Right lobe of liver (tissue), 6 donors: ENCODE measurements around the gene MARK3. TPM values are rescaled to one million over a fixed set of nuclear protein-coding genes. Genes with fewer than 3 reads are reported as not detected.
A peak's percentile ranks its signal among the peaks of the same experiment; 100 is the strongest.

Source experiments
- ATAC-seq, 4 donors: fragments of 200-7000 bp; cut with Tn5 transposase; one replicate each; pipeline ENCODE4 v1.9.1; 2020; ENCODE audit warnings: mild to moderate bottlenecking in 4 of 4, moderate library complexity in 4 of 4
- DNase-seq, 3 donors: peaks; one replicate each; pipeline ENCODE4 v3.0.0-alpha.2; 2020
- H3K27ac ChIP-seq, 3 donors: fragments of 200-600 bp; one replicate each; pipeline ENCODE4 v1.8.0; 2022
- H3K27me3 ChIP-seq, 2 donors: fragments of 200-600 bp; one replicate each; pipeline ENCODE4 v1.8.0; 2022
- H3K36me3 ChIP-seq, 4 donors: fragments of 200-600 bp; sonication (generic) in 1 of 4; one replicate each; pipeline versions ENCODE4 v1.5.1 to v1.8.0; 2017 to 2022; ENCODE audit warnings: control low read depth in 1 of 4
- H3K4me1 ChIP-seq, 4 donors: fragments of 200-600 bp; sonication (generic) in 1 of 4; one replicate each; pipeline versions ENCODE4 v1.5.1 to v1.8.0; 2017 to 2022; ENCODE audit warnings: control low read depth in 1 of 4
- H3K4me3 ChIP-seq, 3 donors: fragments of 200-600 bp; one replicate each; pipeline ENCODE4 v1.8.0; 2022
- H3K9me3 ChIP-seq, 4 donors: fragments of 200-600 bp; sonication (generic) in 1 of 4; one replicate each; pipeline versions ENCODE4 v1.5.1 to v1.8.0; 2017 to 2022; ENCODE audit warnings: control low read depth in 1 of 4
- POLR2A ChIP-seq: fragments of 450-650 bp; IDR thresholded peaks from one replicate; pipeline ENCODE4 v1.6.1; 2017; ENCODE audit warnings: antibody characterized with exemption, mild to moderate bottlenecking
- whole genome bisulfite sequencing: methylation state at CpG from one replicate; pipeline ENCODE4 v1.1.6; 2018; ENCODE audit warnings: low coverage, low lambda C conversion rate; ENCODE audit not compliant: insufficient coverage; ENCODE audit errors: missing lambda C conversion rate; 5-methylcytosine and 5-hydroxymethylcytosine counted together
- intact Hi-C, 2 donors: fragments of 100-400 bp; cut with DNase I; formaldehyde crosslinking; loops; one replicate each; pipeline versions ENCODE4 v1.11.2 to v1.14.1; 2022
- total RNA-seq, 6 experiments: library from RNA; depleted of rRNA in 2 of 6; stranded (reverse); fragments of >200 nt in 2 of 6; fragmentation: NEBNext Ultra II Directional in 3 of 6; extraction: Animal tissue kit (Norgen Biotek cat#: 25700) in 3 of 6; gene quantifications; one replicate each; pipeline versions ENCODE4 v1.1.0 to v1.2.4, GENCODE V29; 2016 to 2023
- TF ChIP-seq, protein P1 (sequence below), 4 donors: fragments of 200-600 bp in 3 of 4; fragments of 450-650 bp in 1 of 4; IDR thresholded peaks; one replicate each; pipeline versions ENCODE4 v1.5.1 to v1.8.0; 2016 to 2022; ENCODE audit warnings: antibody characterized with exemption in 4 of 4, mild to moderate bottlenecking in 2 of 4
- donor health status: DM: no; HTN: yes; CAD: no.
- donor health status: DM: no; HTN: no; CAD: no.
- donor health status: DM: no; HTN: no; CAD: no.
- donor health status: DM: no; HTN: yes; CAD: no.
- donor health status: DM: no; HTN: yes; CAD: no.

Gene MARK3
- total RNA-seq, 6 experiments from 2014 or later = 25.5 to 34.3 (median 27.3) TPM

DNA sequence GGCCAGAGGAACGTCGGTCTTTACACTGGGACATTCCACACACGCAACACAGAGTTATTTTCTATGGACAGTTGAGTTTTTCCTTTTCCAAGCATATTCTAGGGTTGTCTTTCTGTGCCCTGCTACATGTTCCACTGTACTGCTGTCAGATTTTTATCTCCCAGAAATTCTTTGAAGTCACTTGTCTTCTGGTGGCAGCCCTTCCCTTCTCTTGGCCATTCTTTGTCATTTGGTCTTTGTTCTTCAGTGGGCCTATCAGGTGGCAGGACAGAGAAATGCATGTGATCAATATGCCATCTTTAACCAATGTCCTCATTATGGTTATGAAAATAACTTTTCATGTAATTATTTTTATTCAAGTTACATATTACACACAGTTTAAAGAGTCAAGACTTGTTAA is 36.3 kb downstream of the MARK3 start:
- H3K4me3 ChIP-seq = no peak overlapping the region
- H3K9me3 ChIP-seq = no peaks in the 10 kb centered on the region
- 92% methylated on average over 3 of the region's 3 CpGs for WGBS
- DNase-seq (no peak), ATAC-seq (no peak)
- H3K4me1 ChIP-seq = no peaks in the 10 kb centered on the region
- H3K27ac ChIP-seq = no peak overlapping the region
- intact Hi-C loops = no loop called here
- H3K27me3 ChIP-seq = no peaks in the 10 kb centered on the region
- TF ChIP-seq, protein P1, sequence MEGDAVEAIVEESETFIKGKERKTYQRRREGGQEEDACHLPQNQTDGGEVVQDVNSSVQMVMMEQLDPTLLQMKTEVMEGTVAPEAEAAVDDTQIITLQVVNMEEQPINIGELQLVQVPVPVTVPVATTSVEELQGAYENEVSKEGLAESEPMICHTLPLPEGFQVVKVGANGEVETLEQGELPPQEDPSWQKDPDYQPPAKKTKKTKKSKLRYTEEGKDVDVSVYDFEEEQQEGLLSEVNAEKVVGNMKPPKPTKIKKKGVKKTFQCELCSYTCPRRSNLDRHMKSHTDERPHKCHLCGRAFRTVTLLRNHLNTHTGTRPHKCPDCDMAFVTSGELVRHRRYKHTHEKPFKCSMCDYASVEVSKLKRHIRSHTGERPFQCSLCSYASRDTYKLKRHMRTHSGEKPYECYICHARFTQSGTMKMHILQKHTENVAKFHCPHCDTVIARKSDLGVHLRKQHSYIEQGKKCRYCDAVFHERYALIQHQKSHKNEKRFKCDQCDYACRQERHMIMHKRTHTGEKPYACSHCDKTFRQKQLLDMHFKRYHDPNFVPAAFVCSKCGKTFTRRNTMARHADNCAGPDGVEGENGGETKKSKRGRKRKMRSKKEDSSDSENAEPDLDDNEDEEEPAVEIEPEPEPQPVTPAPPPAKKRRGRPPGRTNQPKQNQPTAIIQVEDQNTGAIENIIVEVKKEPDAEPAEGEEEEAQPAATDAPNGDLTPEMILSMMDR (IDR thresholded peaks at IDR 0.05) = no peak
- H3K36me3 ChIP-seq = no peaks in the 10 kb centered on the region

DNA sequence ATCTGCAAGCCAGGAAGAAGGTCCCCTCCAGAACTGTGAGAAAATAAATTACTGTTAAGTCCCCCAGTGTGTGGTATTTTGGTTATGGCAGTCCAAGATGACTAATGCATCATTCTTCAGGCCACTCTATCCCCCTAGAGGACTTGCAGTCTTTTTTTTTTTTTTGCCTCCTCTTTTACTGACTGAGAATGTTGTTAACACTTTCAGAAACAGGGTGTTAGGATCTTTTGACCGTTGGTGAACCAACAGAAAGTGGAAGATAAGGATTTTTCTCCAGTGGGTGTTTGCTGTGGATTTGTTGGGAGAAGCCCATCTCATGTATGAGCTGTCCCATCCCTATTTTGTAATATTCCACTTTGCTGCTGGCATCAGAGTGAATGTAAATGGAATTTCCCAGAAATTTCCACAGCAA is 37.8 kb downstream of the MARK3 start:
- TF ChIP-seq POLR2A = no peak
- TF ChIP-seq, protein P1 (IDR thresholded peaks at IDR 0.05) = no peak
- H3K36me3 ChIP-seq = no peaks in the 10 kb centered on the region
- ATAC-seq (no peak), DNase-seq (no peak)
- WGBS = 75% methylated on average over 1 of the region's 1 CpG
- H3K4me1 ChIP-seq = no peaks in the 10 kb centered on the region
- no peak overlapping the region for H3K4me3 ChIP-seq
- H3K27ac ChIP-seq = no peak overlapping the region
- H3K9me3 ChIP-seq = no peaks in the 10 kb centered on the region
- H3K27me3 ChIP-seq = no peaks in the 10 kb centered on the region
- intact Hi-C loops = no loop called here

DNA sequence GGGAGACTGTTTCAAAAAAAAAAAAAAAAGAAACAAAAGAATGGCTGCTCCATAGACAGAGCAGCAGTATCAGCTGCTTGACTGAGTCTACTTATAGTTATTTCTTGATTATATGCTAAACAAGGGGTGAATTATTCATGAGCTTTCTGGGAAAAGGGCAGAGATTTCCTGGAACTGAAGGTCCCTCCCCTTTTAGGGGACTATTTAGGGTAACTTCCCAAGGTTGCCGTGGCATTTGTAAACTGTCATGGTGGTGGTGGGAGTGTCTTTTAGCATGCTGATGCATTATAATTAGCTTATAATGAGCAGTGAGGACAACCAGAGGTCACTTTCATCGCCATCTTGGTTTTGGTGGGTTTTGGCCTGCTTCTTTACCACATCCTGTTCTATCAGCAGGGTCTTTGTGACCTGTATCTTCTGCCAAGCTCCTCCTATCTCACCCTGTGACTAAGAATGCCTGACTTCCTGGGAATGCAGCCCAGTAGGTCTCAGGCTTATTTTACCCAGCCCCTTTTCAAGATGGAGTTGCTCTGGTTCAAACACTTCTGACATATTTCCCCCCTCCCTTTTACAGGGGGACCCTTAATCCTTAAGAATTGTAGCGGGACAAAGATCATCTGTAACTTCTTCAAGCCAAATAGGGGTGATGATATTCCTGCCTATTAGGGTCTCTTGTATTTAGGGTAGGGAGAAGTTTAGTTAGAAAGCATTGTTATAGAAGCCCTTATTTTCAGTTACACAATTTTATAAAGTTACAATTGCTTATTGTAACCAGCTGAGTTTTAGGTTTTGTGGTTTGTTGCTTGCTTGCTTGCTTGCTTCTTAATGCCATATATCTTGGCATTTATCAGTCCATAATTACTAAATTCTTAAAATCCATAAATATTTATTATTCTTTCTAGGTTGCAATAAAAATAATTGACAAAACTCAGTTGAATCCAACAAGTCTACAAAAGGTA is 42.5 kb downstream of the MARK3 start:
- intact Hi-C loops = no loop called here
- peaks cover 0 to 4% (median 0%) of the 10 kb centered on the region in 4 donors for H3K36me3 ChIP-seq
- no peaks in the 10 kb centered on the region for H3K4me1 ChIP-seq
- H3K4me3 ChIP-seq = no peak overlapping the region
- no peak overlapping the region for H3K27ac ChIP-seq
- H3K9me3 ChIP-seq = no peaks in the 10 kb centered on the region
- ATAC-seq = peak in 2 of 4 donors; percentile 33 to 45
- no peak for DNase-seq
- TF ChIP-seq POLR2A = no peak
- TF ChIP-seq, protein P1 (IDR thresholded peaks at IDR 0.05) = no peak
- 29% methylated on average over 1 of the region's 3 CpGs for WGBS
- no peaks in the 10 kb centered on the region for H3K27me3 ChIP-seq

DNA sequence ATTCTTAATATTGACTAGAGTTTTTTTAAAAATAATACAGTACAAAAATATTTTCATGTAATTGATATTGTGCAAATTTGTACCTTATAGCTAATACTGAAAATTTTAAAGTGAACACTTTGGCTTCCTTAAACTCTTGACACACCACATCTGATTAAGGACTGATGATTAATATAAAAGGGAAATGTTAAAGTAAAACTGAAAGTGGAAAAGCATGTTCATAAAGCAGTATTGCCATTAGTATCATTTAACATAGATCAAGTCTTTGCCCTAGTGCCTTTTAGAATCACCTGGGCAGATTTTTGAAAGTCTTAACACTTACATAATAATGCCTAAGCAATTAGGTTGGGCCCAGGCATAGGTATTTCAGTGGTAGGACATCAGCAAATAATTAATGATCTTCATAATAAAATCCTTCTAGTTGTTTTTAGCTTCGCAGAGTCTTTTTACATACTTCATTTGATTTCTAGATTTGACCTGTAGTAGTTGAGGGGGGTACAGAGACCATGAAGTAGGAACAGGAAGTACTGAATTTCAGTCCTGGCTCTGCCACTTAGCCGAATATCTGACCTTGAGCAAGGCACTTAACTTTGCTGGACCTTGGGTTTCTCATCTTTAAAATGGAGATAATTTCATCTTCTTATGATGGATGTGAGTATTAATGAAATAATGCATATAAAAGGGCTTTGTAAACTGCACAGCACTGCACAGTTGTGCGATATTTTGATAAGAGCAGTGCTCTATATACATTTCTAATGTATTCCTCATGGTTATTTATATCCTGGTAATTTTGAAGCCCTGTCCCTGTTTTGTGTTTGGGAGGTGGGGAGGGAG is 43.7 kb downstream of the MARK3 start:
- Histone ChIP-seq H3K27ac (no peak overlapping the region), H3K4me3 (no peak overlapping the region), H3K36me3 (peaks cover 0 to 4% (median 0%) of the 10 kb centered on the region in 4 donors), H3K27me3 (no peaks in the 10 kb centered on the region), H3K9me3 (no peaks in the 10 kb centered on the region), H3K4me1 (no peaks in the 10 kb centered on the region)
- intact Hi-C loops = no loop called here
- 76% methylated on average over 3 of the region's 3 CpGs for WGBS
- no peak for TF ChIP-seq POLR2A
- TF ChIP-seq, protein P1 (IDR thresholded peaks at IDR 0.05) = no peak
- ATAC-seq (peak in 2 of 4 donors; percentile 27 to 65), DNase-seq (no peak)
